HUDEP-2 (cell line): Measurements from ENCODE around the gene AOAH.

Experiments
- DNase-seq, 76 experiments: peaks; one replicate each; lab custom pipeline; 2025; ENCODE audit not compliant: unreplicated experiment in 76 of 76; lab: John Stamatoyannopoulos, UW

The AOAH gene

DNA sequence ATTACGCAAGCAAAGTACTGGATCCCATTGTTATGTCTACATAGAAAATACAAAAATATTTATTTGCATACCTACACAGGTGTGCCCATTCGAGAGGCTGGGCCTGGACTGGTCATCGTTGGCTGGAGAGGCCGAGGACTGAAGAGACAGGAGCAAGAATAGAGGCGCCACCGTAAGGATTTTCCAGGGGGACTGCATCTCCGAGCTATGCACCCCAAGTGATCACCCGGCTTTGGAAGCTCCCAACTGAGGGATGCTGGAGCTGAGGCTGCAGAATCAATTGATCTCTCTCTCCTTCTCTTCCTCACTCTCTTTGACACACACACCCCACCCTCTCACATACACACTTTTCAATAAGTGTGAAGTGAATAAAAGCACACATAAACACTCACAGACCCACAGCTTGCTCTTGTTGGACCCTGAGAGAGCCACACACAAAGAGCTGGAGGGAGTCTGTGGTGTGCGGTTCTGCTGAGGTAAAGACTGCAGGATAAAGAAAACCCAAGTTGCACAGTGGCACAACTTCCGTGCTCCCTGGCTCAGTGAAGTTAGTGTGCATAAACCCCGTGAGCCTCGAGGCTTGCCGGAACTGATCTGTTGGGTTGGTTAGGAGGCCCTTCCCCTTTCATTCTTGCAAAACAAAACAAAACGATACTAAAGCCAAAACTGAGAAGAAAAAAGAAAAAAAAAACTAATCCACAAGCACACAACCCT is at the start of gene AOAH:
Gene AOAH, minus strand, starts transcription at position 544 of the 714 bp plus-strand sequence. Its CDS starts 346 bp downstream, at position 198.
- no peak for DNase-seq

DNA sequence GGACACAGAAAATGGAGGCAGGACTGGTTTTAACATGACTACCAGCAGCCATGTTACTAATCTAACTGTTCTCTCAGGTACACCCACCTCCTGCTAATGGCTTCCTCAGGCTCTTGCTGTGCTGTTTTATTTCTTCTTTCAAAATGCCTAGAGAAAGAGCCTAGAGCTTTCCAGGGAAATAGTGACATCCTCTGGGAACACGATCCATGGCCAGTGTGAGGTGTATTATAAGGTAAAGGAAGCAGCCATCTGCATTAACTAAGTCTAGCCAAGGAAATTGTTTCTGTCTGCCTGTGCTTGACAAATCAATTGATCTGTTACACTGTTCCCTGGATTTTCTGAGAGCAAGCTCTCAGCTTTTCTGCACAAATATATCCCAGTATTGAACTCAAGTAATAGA is 42.2 kb upstream of the AOAH start:
- DNase-seq: no peak

DNA sequence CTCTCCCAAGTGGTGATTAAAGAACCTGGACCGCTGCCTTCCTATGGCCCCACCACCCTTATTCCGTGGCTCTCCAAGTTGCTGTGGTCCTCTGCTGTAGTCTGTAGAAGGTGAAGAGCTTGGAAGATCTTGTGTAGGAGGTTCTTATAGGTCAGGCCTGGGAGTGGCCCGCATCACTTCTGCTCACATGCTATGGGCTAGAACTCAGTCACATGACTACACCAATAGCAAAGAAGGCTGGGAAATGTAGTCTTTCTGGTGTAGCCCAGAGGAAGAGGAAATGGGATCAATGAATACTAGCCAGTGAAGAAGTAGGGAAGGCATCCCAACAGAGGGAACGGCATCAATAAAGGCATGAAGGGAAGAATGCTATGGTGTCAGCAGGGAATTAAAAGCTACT is 41.3 kb upstream of the AOAH start:
- peak in 4 of 76 experiments; percentile 2 to 10 (median 4) for DNase-seq

- no peak for DNase-seq
Measured at GRCh38 chr7:36764929-36765328, 40.6 kb upstream of the AOAH start.

DNA sequence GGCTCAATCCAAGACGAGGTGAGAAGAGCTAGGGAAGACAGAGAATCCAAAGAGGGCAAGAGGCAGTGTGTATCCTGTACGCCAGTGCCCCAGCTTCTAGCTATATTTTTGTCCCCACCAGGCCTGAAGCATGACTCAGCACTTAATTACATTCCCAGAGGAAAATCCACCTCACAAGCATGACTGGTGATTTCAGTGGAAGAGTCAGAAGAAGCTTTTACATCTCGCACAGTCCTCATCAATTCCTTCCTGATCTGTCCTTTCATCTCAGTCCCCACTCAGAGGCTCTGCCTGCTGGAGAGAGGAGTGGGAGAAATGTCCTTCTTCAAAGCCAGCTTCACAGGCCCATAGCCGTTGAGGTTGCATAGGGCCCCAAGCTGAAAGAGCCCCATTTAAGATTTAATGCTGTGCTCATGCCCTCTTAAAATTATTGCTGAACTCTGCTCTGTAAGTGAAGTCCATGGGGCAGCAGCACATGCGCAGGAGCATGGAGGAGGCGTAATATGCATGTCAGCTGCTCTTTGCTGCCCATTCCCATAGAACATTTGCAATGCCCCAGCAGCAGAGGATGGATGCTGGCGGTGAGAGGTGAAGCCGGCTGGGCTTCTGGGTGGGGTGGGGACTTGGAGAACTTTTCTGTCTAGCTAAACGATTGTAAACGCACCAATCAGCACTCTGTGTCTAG is 39.0 kb upstream of the AOAH start:
- DNase-seq: no peak

- DNase-seq: no peak
Measured at GRCh38 chr7:36762394-36762793, 38.1 kb upstream of the AOAH start.

GRCh38 chr7:36761835-36762234 is 37.5 kb upstream of the AOAH start:
- DNase-seq: no peak

DNA sequence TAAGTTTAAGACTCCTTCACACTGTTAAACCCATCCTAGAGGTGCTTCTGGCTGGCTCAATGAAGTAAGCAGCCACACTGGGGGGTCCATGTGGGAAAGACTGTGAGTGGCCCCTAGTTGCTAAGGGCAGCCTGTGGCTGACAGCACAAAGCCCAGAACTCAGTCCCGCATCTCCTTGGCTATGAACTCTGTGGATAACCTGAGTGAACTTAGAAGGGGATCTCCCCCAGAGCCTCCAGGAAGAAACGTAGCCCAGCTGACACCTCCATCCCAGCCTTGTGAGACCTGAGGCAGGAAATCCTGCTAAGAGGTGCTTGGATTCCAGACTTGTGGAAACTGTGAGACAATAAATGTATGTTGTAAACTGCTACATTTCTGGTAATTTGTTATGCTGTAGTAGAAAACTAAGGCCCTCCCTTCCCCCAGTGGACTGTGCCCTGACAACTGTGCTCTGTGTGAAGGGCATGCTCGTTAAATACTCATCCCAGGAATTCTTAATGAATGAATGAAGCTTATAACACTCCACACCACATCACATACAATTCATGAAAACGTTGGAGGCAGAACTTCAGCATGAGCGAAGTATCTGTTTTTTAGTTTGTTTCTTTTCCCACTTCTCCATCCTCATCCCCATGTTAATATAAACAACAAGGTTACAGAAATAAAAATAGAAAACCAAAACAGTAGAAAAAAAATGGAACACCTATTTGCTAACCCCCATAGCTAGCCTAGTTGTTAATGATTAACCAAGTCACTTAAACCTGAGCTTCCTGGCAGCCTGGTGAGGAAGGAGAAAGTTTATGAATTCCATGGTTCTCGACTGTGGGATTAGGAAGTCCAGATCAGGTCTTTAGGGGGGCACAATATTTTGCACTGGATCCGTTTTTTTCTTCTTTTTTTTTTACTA is 36.8 kb upstream of the AOAH start:
- DNase-seq: no peak

- no peak for DNase-seq
Measured at GRCh38 chr7:36758879-36759278, 34.6 kb upstream of the AOAH start.

- no peak for DNase-seq
Measured at GRCh38 chr7:36755484-36755883, 31.2 kb upstream of the AOAH start.

DNA sequence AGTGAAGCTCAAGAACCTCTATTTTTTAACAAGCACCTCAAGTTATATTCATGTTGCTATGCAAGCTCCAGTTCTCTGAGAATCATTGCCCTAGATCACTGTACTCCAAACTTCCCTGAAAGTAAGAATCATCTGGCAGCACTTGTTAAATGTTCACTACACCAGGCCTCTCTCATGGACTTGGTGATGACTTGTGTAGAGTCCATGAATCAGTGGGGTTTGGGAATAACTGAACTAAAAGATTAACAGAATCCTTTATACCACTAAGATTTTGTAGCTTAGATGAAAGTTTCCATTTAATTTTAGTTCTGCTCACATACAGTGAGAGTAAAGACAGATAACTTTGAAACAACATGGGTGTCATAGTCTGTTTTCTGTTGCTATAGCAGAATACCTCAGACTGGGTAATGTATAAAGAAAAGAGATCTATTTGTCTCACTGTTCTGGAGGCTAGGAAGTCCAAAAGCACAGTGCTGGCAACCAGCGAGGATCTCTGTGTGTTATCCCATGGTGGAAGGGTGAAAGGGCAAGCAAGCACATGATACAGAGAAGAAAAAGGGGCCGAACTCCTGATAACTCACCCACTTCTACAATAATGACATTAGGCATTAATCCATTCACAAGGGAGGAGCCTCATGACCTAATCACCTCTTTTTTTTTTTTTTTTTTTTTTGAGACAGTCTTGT is 27.9 kb upstream of the AOAH start:
- DNase-seq: no peak

- no peak for DNase-seq
Measured at GRCh38 chr7:36750451-36750850, 26.2 kb upstream of the AOAH start.

DNA sequence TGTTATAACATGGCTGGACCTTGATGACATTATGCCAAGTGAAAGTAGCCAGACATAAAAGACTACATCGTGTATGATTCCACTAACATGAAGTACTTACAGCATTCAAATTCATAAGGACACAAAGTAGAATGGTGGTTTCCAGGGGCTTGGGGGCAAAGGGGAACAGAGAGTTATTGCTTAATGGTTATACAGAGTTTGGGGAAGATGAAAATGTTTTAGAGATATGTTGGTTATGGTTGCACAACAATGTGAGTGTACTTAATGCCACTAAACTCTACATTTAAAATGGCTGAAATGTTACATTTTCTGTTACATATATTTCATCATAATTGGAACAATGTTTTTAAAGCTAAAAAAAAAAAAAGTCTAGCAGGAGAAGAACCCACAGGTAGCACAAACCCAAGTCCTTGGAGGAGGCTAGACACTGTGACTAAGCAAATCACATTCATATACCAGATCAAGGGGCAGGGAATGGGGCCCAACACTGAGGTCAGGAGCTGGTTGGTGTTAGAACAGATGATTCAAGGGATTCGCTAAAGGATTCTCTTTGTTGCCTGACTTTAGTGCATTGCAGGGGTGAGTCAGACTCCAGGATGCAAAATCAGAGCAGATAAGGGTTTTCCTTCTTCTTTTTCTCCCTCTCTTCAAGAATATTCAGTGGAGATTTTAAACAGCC is 25.1 kb upstream of the AOAH start:
- no peak for DNase-seq

GRCh38 chr7:36748017-36748487 is 23.8 kb upstream of the AOAH start:
- no peak for DNase-seq

- DNase-seq: no peak
Measured at GRCh38 chr7:36747280-36748016, 23.2 kb upstream of the AOAH start.

GRCh38 chr7:36746347-36746746 is 22.1 kb upstream of the AOAH start:
- DNase-seq: peak in 30 of 76 experiments; percentile 1 to 65 (median 22)

DNA sequence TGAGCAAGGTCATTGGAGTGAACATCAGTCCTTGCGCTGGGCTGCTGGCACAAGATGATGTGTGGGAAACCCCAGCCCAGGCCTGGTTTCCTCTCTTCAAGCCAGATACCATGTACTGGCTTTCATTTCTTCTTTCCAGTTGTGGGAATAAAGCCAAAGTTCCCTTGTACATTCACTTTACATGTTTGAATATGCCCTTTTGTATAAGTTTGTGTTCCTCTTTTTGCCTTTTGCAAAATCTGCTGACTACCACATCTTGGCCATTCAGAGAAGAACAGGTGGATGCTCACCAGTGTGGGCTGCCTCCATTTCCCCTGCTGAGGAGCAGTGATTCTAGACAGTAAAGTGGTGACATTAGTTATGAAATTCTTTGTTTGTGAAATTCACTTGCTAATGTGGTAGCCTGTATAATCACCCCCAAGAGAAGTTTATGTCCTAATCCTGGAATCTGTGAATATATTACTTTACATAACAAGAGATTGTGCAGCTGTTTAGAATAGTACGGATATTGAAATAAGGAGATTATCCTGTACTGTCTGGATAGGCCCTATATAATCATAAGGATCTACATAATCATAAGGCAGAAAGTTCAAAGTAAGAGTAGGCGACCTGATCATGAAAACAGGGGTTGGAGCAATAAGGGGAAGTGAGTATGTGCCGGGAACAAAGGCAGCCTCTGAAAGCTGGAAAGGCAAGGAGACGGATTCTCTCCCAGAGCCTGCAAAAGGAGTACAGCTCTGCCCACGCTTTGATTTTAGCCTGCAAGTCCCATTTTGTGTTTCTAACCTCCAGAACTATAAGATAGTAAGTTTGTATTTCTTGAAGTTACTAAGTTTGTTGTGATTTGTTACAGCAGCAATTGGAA is 18.8 kb upstream of the AOAH start:
- DNase-seq: no peak

DNA sequence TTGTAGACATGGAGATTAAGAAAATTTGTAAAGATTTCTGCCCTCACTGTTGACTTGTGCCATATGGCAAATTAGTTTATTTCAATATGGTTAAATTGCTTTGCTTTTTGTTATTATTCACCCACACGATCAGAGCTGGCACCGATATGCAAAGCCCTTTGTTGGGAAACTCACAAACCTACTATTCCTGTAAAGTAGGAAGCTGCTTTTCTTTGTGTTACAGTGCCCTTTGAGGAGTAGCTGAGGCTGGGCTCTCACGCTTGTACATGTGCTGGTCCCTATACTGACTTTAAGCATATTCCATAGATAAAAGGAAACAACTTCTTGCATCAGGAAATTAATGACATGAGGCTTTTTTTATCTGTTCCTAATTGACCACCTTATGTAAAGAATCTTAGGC is 17.6 kb upstream of the AOAH start:
- no peak for DNase-seq
